HL-60 (cell line): Measurements from ENCODE around the gene LINS1.

Experiments used
- GABPA ChIP-seq: IDR thresholded peaks from 2 replicates; pipeline ENCODE4 v1.6.1; 2012; ENCODE audit warnings: low read depth
- POLR2AphosphoS5 ChIP-seq: IDR thresholded peaks from 2 replicates; pipeline ENCODE4 v1.6.1; 2012; ENCODE audit warnings: low read depth
- SPI1 ChIP-seq: IDR thresholded peaks from 2 replicates; pipeline ENCODE4 v1.6.1; 2012; ENCODE audit warnings: low read depth, mild to moderate bottlenecking, borderline replicate concordance
- TF ChIP-seq, protein P1 (sequence below): IDR thresholded peaks from one replicate; pipeline ENCODE4 v1.5.1; 2011; ENCODE audit warnings: low read length, control low read depth, inconsistent platforms; ENCODE audit not compliant: insufficient read depth

GRCh38 chr15:100601163-100601562 lies 821 bp downstream of the LINS1 start:
- TF ChIP-seq, protein P1, sequence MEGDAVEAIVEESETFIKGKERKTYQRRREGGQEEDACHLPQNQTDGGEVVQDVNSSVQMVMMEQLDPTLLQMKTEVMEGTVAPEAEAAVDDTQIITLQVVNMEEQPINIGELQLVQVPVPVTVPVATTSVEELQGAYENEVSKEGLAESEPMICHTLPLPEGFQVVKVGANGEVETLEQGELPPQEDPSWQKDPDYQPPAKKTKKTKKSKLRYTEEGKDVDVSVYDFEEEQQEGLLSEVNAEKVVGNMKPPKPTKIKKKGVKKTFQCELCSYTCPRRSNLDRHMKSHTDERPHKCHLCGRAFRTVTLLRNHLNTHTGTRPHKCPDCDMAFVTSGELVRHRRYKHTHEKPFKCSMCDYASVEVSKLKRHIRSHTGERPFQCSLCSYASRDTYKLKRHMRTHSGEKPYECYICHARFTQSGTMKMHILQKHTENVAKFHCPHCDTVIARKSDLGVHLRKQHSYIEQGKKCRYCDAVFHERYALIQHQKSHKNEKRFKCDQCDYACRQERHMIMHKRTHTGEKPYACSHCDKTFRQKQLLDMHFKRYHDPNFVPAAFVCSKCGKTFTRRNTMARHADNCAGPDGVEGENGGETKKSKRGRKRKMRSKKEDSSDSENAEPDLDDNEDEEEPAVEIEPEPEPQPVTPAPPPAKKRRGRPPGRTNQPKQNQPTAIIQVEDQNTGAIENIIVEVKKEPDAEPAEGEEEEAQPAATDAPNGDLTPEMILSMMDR, result no peak
- TF ChIP-seq POLR2AphosphoS5 (no peak), SPI1 (no peak), GABPA (no peak)
